Loucy (cell line): ENCODE data around the gene RBBP6.

Source experiments
- H2AFZ ChIP-seq: fragments of 200-600 bp; sonication (generic); 2 replicates; pipeline ENCODE4 v1.6.0; 2016; ENCODE audit warnings: antibody characterized with exemption, mild to moderate bottlenecking, low read length, moderate library complexity
- H3F3A ChIP-seq: fragments of 200-600 bp; 2 replicates; pipeline ENCODE4 v1.6.0; 2016; ENCODE audit warnings: antibody characterized with exemption, low read depth, mild to moderate bottlenecking
- H3K27me3 ChIP-seq: fragments of 200-600 bp; sonication (generic); 2 replicates; pipeline ENCODE4 v1.6.1; 2014; ENCODE audit warnings: low read length, mild to moderate bottlenecking; ENCODE audit not compliant: insufficient read depth, poor library complexity, severe bottlenecking
- H3K36me3 ChIP-seq: fragments of 200-600 bp; sonication (generic); 2 replicates; pipeline ENCODE4 v1.6.1; 2016; ENCODE audit warnings: low read length; ENCODE audit not compliant: insufficient read depth
- H3K4me1 ChIP-seq: fragments of 200-600 bp; sonication (generic); 2 replicates; pipeline ENCODE4 v1.5.1; 2014; ENCODE audit warnings: low read length, mild to moderate bottlenecking; ENCODE audit not compliant: insufficient read depth, poor library complexity, severe bottlenecking
- H3K4me2 ChIP-seq: fragments of 200-600 bp; sonication (generic); 2 replicates; pipeline ENCODE4 v1.6.0; 2014; ENCODE audit warnings: antibody characterized with exemption, low read length, low read depth, mild to moderate bottlenecking; ENCODE audit not compliant: poor library complexity, severe bottlenecking
- H3K4me3 ChIP-seq: fragments of 200-600 bp; sonication (generic); 2 replicates; pipeline ENCODE4 v1.5.1; 2014; ENCODE audit warnings: low read length, mild to moderate bottlenecking, mixed read lengths; ENCODE audit not compliant: poor library complexity, severe bottlenecking
- H3K79me2 ChIP-seq: fragments of 200-600 bp; sonication (generic); 2 replicates; pipeline ENCODE4 v1.6.1; 2014; ENCODE audit warnings: low read length; ENCODE audit not compliant: insufficient read depth
- H3K9ac ChIP-seq: fragments of 200-600 bp; sonication (generic); 2 replicates; pipeline ENCODE4 v1.6.0; 2014; ENCODE audit warnings: mild to moderate bottlenecking, low read depth, low read length, moderate library complexity; ENCODE audit not compliant: poor library complexity, severe bottlenecking
- H3K9me2 ChIP-seq: fragments of 200-600 bp; sonication (generic); replicated peaks from 2 replicates; pipeline ENCODE4 v1.6.1; 2016; ENCODE audit warnings: low read depth, low read length, mixed read lengths
- H3K9me3 ChIP-seq: fragments of 200-600 bp; sonication (generic); 2 replicates; pipeline ENCODE4 v1.6.1; 2014; ENCODE audit warnings: mild to moderate bottlenecking, antibody characterized with exemption, low read length, low read depth; ENCODE audit not compliant: insufficient read depth
- H4K20me1 ChIP-seq: fragments of 200-600 bp; sonication (generic); 2 replicates; pipeline ENCODE4 v1.6.0; 2014; ENCODE audit warnings: antibody characterized with exemption, low read length, mild to moderate bottlenecking; ENCODE audit not compliant: insufficient read depth, poor library complexity, severe bottlenecking
- EZH2phosphoT487 ChIP-seq: fragments of 200-600 bp; IDR thresholded peaks from 2 replicates; pipeline ENCODE4 v1.6.1; 2018; ENCODE audit warnings: antibody characterized with exemption, mild to moderate bottlenecking, moderate library complexity, borderline replicate concordance
- TF ChIP-seq, protein P1 (sequence below): fragments of 200-600 bp; sonication (generic); conservative IDR thresholded peaks from 2 replicates; pipeline ENCODE4 v1.5.1; 2014; ENCODE audit warnings: mild to moderate bottlenecking, antibody characterized with exemption, low read length

The RBBP6 gene

DNA sequence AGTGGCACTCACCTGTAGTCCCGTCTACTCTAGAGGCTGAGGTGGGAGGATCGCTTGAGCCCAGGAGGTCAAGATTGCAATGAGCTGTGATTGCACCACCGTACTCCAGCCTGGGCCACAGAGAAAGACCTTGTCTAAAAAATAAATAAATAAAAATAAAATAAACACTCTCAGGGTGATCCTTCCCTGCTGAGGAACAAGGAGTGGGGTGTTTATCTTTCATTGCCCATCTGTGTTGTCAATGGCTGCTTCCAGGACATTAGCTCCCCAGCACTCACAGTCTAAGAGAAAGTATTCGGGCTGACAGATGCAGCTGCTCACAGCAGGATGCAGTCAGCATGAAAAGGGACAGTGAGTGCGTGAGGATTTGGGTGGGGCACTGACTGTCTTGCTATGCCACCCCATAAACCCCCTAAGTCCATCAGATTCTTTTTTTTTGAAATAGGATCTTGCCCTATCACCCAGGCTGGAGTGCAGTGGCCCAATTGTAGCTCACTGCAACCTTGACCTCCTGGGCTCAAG, 31.3 kb upstream of the RBBP6 start:
- H3K9me2 ChIP-seq = no peaks in the 10 kb centered on the region
- H4K20me1 ChIP-seq = no peaks in the 10 kb centered on the region
- no peak overlapping the region for H3K9ac ChIP-seq
- no peak overlapping the region for H2AFZ ChIP-seq
- no peaks in the 10 kb centered on the region for H3K79me2 ChIP-seq
- no peaks in the 10 kb centered on the region for H3K4me1 ChIP-seq
- no peak overlapping the region for H3K4me2 ChIP-seq
- no peaks in the 10 kb centered on the region for H3K36me3 ChIP-seq
- TF ChIP-seq, protein P1, sequence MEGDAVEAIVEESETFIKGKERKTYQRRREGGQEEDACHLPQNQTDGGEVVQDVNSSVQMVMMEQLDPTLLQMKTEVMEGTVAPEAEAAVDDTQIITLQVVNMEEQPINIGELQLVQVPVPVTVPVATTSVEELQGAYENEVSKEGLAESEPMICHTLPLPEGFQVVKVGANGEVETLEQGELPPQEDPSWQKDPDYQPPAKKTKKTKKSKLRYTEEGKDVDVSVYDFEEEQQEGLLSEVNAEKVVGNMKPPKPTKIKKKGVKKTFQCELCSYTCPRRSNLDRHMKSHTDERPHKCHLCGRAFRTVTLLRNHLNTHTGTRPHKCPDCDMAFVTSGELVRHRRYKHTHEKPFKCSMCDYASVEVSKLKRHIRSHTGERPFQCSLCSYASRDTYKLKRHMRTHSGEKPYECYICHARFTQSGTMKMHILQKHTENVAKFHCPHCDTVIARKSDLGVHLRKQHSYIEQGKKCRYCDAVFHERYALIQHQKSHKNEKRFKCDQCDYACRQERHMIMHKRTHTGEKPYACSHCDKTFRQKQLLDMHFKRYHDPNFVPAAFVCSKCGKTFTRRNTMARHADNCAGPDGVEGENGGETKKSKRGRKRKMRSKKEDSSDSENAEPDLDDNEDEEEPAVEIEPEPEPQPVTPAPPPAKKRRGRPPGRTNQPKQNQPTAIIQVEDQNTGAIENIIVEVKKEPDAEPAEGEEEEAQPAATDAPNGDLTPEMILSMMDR = no peak
- no peak for TF ChIP-seq EZH2phosphoT487
- no peaks in the 10 kb centered on the region for H3K9me3 ChIP-seq
- no peak overlapping the region for H3K4me3 ChIP-seq
- H3K27me3 ChIP-seq = no peaks in the 10 kb centered on the region
- H3F3A ChIP-seq = no peaks in the 10 kb centered on the region

DNA sequence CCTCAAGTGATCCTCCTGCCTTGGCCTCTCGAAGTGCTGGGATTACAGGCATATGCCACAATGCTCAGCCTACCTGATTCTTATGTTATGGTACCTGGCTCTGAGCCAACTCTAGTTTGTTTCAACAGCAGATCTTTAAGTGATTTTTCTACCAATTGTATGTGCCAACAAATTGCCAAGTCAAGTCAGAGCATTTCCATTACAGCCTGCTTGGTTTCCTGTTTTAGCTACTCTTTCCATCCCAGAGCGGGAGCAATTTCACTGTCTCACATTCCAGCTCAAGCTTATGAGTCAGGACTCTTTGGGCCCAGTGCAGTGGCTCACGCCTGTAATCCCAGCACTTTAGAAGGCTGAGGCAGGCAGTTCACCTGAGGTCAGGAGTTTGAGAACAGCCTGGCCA, 30.8 kb upstream of the RBBP6 start:
- Histone ChIP-seq H3K9me3 (no peaks in the 10 kb centered on the region), H3K4me1 (no peaks in the 10 kb centered on the region), H3K4me2 (no peak overlapping the region)

DNA sequence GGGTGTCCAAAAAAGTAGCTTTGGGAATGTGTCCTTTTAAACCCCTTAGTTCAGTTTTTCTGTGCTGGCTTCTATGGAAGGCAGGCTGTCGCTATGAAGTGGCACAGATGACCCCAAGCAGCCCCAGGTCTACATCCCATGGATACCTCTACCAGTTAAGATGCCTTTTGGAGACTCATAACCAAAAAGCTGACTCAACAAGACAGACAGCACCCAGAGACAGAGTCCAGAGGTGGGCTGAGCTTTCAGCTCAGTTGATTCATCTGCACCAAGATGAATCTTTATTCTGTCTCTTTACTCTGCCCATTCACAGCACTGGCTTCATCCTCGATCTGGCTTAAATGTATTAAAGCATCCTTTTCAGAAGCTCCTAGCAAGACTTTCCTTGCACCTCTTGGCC, 29.8 kb upstream of the RBBP6 start:
- Histone ChIP-seq H3K4me1 (no peaks in the 10 kb centered on the region), H3K36me3 (no peaks in the 10 kb centered on the region), H3K79me2 (no peaks in the 10 kb centered on the region), H3K9me3 (no peaks in the 10 kb centered on the region), H4K20me1 (no peaks in the 10 kb centered on the region), H3F3A (no peaks in the 10 kb centered on the region), H3K9me2 (no peaks in the 10 kb centered on the region), H3K4me3 (no peak overlapping the region), H3K4me2 (no peak overlapping the region), H2AFZ (no peak overlapping the region), H3K27me3 (no peaks in the 10 kb centered on the region), H3K9ac (no peak overlapping the region)
- no peak for TF ChIP-seq EZH2phosphoT487
- TF ChIP-seq, protein P1 = no peak

More for the DNA sequence above, 30.8 kb upstream of the RBBP6 start:
- no peaks in the 10 kb centered on the region for H3K9me2 ChIP-seq
- no peaks in the 10 kb centered on the region for H3K36me3 ChIP-seq
- H2AFZ ChIP-seq = no peak overlapping the region
- H3K27me3 ChIP-seq = no peaks in the 10 kb centered on the region
- no peak for TF ChIP-seq EZH2phosphoT487
- TF ChIP-seq, protein P1 = no peak
- no peak overlapping the region for H3K4me3 ChIP-seq
- no peaks in the 10 kb centered on the region for H3F3A ChIP-seq
- no peaks in the 10 kb centered on the region for H4K20me1 ChIP-seq
- no peaks in the 10 kb centered on the region for H3K79me2 ChIP-seq
- no peak overlapping the region for H3K9ac ChIP-seq
